HL-60 (cell line): ENCODE data around the gene ADGRG6.

ENCODE experiments used
- CTCF ChIP-seq: IDR thresholded peaks from one replicate; pipeline ENCODE4 v1.5.1; 2011; ENCODE audit warnings: low read length, control low read depth, inconsistent platforms; ENCODE audit not compliant: insufficient read depth
- POLR2AphosphoS5 ChIP-seq: IDR thresholded peaks from 2 replicates; pipeline ENCODE4 v1.6.1; 2012; ENCODE audit warnings: low read depth
- REST ChIP-seq: IDR thresholded peaks from 2 replicates; pipeline ENCODE4 v1.6.1; 2012; ENCODE audit warnings: low read depth; ENCODE audit not compliant: insufficient replicate concordance

- TF ChIP-seq CTCF (no peak), REST (no peak), POLR2AphosphoS5 (no peak)
Measured at GRCh38 chr6:142452993-142453392, 151.2 kb downstream of the ADGRG6 start.
